ENCODE results near the gene STK11. TPM values are rescaled to one million over a fixed set of nuclear protein-coding genes. Genes with fewer than 3 reads are reported as not detected.

Gene STK11
- total RNA-seq, 2 donors from 2014 or later, result 60.2 to 70.0 TPM

DNA sequence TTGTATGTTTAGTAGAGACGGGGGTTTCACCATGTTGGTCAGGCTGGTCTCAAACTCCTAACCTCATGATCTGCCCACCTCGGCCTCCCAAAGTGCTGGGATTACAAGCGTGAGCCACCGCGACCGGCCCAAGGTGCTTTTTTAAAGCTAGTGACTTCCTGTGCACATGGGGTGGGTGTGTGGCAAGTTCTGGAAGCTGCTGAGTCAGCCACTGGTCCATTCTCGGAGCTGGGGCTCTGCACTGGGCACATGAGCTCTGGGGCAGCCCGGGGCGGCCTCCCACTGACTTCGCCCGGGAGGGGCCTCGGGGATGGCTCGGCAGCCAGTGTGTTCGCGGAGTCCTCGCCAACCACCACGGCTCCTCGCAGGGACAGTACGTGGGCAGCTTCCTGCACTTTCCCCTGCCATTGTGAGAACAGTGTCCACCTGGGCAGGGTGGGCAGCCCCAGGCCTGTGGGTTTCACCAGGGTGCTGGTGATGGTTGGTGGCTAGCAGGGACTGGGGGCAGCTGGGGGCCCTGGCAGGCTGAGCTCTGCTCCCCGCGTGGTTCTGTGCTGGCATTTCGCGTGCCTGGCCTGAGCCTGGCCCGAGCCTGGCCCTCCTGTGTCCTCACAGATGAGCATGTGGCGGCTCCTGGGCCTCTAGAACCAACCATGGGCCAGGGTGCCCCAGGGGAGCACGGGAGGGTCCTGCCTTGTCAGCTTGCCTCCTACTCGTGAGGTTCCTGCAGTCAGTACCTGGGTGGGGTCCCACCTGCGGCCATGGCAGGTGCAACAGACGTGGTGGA is 20.1 kb downstream of the STK11 start:
- Histone ChIP-seq H3K4me3 (no peak overlapping the region), H3K36me3 (peaks cover 50% of the 10 kb centered on the region), H3K4me1 (ENCODE audit: control insufficient read depth in 1 of 2, low read depth in 2 of 2) (peaks cover 6 to 22% of the 10 kb centered on the region in 2 donors), H3K27ac (no peak overlapping the region), H3K9me3 (no peaks in the 10 kb centered on the region), H3K27me3 (replicated peaks; ENCODE audit: insufficient read depth) (no peaks in the 10 kb centered on the region)
- no peak for ATAC-seq (ENCODE audit: insufficient number of reproducible peaks, low FRiP score, low read depth)
- TF ChIP-seq, protein P1, sequence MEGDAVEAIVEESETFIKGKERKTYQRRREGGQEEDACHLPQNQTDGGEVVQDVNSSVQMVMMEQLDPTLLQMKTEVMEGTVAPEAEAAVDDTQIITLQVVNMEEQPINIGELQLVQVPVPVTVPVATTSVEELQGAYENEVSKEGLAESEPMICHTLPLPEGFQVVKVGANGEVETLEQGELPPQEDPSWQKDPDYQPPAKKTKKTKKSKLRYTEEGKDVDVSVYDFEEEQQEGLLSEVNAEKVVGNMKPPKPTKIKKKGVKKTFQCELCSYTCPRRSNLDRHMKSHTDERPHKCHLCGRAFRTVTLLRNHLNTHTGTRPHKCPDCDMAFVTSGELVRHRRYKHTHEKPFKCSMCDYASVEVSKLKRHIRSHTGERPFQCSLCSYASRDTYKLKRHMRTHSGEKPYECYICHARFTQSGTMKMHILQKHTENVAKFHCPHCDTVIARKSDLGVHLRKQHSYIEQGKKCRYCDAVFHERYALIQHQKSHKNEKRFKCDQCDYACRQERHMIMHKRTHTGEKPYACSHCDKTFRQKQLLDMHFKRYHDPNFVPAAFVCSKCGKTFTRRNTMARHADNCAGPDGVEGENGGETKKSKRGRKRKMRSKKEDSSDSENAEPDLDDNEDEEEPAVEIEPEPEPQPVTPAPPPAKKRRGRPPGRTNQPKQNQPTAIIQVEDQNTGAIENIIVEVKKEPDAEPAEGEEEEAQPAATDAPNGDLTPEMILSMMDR (IDR thresholded peaks at IDR 0.05), result no peak
- no peak for DNase-seq (ENCODE audit: low spot score)

DNA sequence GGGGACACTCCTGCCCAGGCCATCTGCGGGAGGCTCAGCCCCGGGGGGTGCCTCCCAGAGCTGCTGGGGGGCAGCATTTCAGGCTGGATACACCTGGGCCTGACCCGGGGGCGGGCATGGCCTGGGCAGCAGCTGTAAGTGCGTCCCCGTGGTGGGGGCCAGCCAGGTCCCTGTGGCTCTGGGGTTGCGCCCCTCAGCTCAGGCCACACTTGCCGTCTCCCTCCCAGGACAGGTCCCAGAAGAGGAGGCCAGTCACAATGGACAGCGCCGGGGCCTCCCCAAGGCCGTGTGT is 20.6 kb downstream of the STK11 start:
- no peaks in the 10 kb centered on the region for H3K27me3 ChIP-seq (replicated peaks; ENCODE audit: insufficient read depth)
- no peak overlapping the region for H3K27ac ChIP-seq
- peaks cover 44% of the 10 kb centered on the region for H3K36me3 ChIP-seq
- no peak overlapping the region for H3K4me3 ChIP-seq
- no peaks in the 10 kb centered on the region for H3K9me3 ChIP-seq
- TF ChIP-seq, protein P1 (IDR thresholded peaks at IDR 0.05), result no peak
- peaks cover 6 to 17% of the 10 kb centered on the region in 2 donors for H3K4me1 ChIP-seq (ENCODE audit: control insufficient read depth in 1 of 2, low read depth in 2 of 2)
- DNase-seq (ENCODE audit: low spot score) (no peak), ATAC-seq (ENCODE audit: insufficient number of reproducible peaks, low FRiP score, low read depth) (no peak)

GRCh38 chr19:1226522-1227303 is 21.1 kb downstream of the STK11 start:
- ATAC-seq (ENCODE audit: insufficient number of reproducible peaks, low FRiP score, low read depth), result no peak
- Histone ChIP-seq H3K4me3 (no peak overlapping the region), H3K4me1 (ENCODE audit: control insufficient read depth in 1 of 2, low read depth in 2 of 2) (peaks cover 4 to 12% of the 10 kb centered on the region in 2 donors), H3K9me3 (no peaks in the 10 kb centered on the region), H3K27ac (no peak overlapping the region), H3K36me3 (peaks cover 39% of the 10 kb centered on the region), H3K27me3 (replicated peaks; ENCODE audit: insufficient read depth) (no peaks in the 10 kb centered on the region)
- no peak for DNase-seq (ENCODE audit: low spot score)
- TF ChIP-seq, protein P1 (IDR thresholded peaks at IDR 0.05), result no peak

- Histone ChIP-seq H3K9me3 (no peaks in the 10 kb centered on the region), H3K27me3 (replicated peaks; ENCODE audit: insufficient read depth) (no peaks in the 10 kb centered on the region), H3K36me3 (peaks cover 37% of the 10 kb centered on the region), H3K4me1 (ENCODE audit: control insufficient read depth in 1 of 2, low read depth in 2 of 2) (peaks cover 3 to 9% of the 10 kb centered on the region in 2 donors), H3K27ac (no peak overlapping the region), H3K4me3 (no peak overlapping the region)
- TF ChIP-seq, protein P1 (IDR thresholded peaks at IDR 0.05), result no peak
- no peak for DNase-seq (ENCODE audit: low spot score)
- no peak for ATAC-seq (ENCODE audit: insufficient number of reproducible peaks, low FRiP score, low read depth)
Measured at GRCh38 chr19:1227304-1228054, 21.9 kb downstream of the STK11 start.
